Subcutaneous adipose tissue (tissue), 4 donors: ENCODE data around the gene RAD9A. TPM values are rescaled to one million over a fixed set of nuclear protein-coding genes. Genes with fewer than 3 reads are reported as not detected.

Experiments
- total RNA-seq, 4 donors: library from RNA; depleted of rRNA; stranded (reverse); fragments of >200 nt; gene quantifications; one replicate each; pipeline ENCODE4 v1.1.0, GENCODE V29; 2016
- TF ChIP-seq, protein P1 (sequence below): fragments of 450-650 bp; IDR thresholded peaks from one replicate; pipeline ENCODE4 v1.5.1; 2016; ENCODE audit warnings: low read depth, mild to moderate bottlenecking, control low read depth, antibody characterized with exemption, moderate library complexity

RAD9A gene
- total RNA-seq, 4 donors from 2014 or later = 5.2 to 11.7 (median 7.8) TPM

DNA sequence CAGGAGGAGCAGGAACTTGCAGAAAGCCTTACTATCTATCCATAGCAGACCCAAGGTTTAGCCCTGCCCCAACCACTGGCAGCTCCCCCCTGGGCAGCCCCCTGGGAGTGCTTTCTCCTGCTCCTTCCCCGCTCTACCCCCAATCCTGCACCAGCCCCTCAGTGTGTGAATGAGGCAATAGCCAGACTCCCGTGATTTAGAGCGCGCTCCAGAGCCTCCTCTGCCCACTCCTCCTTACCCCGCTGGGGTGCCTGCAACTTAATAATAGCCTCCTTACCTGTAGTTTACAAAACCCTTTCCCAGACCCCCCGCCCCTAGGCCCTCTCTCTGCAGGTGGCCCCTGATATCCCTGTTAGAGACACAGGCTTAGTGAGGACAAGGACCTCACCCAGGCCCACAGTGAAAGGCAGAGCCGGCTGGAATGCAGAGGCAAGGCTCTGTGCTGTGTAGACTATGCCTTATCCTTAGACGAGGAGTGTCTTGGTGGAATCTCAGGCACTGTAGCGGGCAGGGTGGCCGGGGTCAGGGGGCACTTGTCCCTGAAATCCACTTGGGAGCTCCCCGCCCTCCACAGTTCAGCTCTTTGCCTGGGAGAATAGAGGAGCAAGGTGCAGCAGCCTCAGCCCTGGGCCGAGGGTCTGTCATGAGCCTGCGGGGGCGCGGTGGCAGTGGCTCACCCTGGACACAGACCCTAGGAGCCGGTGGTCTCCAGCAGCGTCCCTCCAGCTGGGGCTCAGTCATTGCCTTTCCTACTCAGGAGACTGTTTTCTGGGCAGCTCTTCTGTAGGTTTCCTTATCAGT is 19.4 kb downstream of the RAD9A start:
- TF ChIP-seq, protein P1, sequence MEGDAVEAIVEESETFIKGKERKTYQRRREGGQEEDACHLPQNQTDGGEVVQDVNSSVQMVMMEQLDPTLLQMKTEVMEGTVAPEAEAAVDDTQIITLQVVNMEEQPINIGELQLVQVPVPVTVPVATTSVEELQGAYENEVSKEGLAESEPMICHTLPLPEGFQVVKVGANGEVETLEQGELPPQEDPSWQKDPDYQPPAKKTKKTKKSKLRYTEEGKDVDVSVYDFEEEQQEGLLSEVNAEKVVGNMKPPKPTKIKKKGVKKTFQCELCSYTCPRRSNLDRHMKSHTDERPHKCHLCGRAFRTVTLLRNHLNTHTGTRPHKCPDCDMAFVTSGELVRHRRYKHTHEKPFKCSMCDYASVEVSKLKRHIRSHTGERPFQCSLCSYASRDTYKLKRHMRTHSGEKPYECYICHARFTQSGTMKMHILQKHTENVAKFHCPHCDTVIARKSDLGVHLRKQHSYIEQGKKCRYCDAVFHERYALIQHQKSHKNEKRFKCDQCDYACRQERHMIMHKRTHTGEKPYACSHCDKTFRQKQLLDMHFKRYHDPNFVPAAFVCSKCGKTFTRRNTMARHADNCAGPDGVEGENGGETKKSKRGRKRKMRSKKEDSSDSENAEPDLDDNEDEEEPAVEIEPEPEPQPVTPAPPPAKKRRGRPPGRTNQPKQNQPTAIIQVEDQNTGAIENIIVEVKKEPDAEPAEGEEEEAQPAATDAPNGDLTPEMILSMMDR = no peak

DNA sequence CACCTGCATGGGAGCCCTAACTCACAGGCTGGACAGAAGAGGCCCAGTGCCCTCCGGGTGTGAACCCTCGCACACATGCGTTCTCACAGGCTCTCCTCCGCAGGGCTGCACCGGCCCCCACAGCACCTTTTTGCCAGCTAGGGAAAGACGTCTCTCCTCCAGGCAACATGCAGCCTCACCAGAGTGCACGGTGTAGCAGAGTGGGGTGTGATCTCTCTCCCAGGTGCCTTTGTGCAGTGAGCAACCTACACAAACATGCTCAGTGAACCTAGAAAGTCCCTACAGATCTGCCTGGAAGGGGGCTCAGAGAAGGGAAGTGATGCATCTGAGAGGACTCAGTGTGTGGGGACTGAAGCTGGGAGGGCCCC is 20.0 kb downstream of the RAD9A start:
- TF ChIP-seq, protein P1 = no peak

DNA sequence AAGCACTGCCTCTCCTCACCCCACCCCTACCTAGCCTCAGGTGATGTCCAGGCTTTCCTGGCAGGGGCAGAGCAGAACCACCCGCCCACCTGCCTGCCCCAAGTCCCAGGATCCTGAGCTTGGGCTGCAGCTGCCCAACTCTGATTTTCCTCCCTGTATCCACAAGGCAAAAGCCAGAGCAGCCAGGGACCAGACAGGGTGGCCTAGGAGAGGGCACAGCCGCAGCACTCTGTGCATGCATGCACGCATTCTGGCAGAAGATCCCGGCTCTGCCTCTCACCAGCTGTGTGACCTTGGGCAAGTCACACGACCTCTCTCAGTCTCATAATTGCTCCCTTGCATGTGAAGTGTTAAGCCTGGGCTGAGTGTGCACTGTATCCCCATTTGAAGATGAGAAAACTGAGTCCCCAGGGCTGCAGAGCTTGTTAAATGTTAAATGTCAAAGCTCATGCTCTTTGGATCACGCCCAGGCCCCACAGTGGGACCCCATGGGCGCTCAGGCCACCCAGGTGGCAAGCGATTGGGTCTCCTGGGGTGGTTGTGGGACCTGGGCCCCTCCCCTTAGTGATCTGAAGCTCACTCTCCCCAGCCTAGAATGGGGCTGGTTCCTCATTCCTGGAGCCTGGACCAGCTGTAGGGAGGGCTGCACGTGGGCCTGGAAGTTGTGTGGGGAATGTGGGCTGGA is 20.9 kb downstream of the RAD9A start:
- TF ChIP-seq, protein P1 = no peak

DNA sequence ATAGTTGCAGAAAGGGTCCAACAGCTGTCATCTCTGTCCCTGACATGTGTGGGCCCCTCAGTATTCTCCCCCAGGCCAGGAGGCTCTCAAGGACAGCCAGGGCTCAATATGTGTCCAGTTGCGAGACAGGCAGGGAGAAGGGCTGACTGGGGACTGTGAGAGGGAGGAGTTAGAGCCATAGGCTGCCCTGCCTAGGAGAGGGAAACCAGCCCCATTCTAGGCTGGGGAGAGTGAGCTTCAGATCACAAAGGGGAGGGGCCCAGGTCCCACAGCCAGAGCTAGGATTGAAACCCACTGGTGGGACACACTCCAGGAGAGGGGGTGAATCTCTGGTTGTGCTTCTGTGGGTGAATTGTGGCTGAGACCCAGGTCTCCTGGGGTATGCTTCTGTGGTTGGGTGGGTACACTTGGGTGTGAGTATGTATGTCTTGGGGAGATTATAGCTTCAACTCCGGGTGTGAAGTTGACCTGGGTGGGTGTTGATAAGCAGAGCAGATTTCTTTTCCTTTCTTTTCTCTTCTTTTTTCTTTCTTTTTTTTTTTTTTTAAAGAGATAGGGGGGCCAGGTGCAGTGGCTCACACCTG is 21.6 kb downstream of the RAD9A start:
- TF ChIP-seq, protein P1 = no peak

DNA sequence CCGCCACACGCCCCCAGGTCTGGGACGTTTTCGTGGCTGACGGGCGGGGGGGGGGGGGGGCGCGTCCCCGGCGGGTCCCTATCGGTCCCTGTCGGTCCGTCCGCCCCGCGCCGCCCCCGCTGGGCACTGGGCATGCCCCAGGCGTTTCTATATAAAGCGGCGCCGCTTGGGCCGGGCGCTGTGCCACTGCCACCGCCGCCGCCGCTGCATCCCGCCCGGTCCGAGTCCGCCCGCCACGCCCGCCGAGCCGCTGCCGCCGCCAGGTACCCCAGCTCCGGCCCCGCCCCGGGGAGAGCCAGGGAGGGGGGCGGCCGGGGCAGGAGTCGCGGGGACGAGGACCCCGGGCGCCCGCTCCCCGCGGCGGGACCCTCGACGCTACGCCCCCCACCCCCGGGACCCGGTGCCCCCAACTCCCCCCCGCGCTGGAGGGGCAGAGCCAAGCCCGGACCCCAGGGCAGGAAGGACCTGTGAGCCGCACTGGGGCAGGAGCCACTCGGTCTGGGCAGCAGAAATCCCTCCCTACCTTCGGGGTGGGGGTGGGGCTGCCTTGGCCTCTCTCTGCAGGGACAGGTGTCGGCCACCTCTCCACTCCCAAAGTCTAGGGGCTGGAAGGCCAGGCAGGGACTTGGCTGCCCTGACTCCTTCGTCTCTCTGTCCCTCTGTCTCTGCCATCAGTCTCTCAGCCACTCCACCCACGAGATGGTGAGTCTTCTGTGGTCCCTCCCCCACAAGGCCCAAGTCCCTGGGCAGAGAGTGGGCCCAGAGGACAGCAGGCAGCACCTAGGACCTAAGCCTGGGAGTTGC is 23.9 kb downstream of the RAD9A start, which contains the start of gene CARNS1:
CARNS1 (plus strand) TSS at position 178 of the 804 bp plus-strand sequence; CDS start at position 700, 522 bp downstream.
- TF ChIP-seq, protein P1 = no peak

DNA sequence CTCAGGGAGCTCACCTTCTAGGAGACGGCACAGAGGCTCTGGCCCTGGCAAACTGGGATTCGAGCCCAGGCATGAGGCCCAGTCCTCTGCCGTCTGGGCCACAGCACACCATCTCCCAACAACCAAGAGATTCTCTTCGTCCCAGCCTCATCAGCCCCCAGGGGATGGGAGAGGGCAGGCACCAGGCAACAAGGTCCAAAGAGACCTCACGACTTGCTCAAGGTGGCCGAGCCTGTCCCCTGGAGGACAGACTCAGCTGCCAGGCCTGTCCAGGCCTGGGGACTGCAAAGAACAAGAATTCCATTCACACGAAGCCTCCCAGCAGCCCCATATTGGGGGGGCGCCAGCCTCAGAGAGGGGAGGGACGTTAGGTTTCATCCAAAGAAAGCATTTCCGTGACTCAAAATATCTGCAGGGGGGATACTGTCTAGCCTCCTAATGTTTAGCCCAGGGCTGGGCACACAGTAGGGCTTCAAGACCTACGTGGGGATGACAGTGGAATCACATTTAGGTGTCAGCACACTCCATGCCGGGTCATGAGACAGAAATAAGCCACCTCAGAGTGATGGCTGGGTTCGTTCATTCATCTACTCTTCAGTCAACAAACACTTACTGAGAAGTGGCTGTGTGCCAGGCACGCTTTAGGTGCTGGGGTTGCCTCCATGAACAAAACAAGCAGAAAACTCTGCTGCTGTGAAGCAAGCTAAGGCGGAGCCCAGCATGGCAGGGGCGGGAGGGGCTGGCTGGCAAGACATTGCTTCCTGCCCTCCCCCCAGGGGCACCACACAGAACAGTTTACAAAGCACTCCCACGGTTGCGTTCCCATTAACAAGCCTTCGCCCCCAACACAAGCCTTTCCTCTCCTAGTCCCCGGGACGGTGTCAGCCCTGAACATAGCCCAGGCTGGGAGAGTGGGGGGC is 24.9 kb downstream of the RAD9A start:
- TF ChIP-seq, protein P1 = no peak
